Effector memory CD4-positive, alpha-beta T cell (primary cell): ENCODE measurements around the gene CCDC177.
A peak's percentile ranks its signal among the peaks of the same experiment; 100 is the strongest.

Experiments used
- DNase-seq, 3 donors: peaks; one replicate each; pipeline ENCODE4 v3.0.0-alpha.2; 2020
- H3K27ac ChIP-seq: 2 replicates; pipeline ENCODE4 v1.7.0; 2013; ENCODE audit warnings: mild to moderate bottlenecking, low read length, moderate library complexity; ENCODE audit not compliant: insufficient read depth, poor library complexity, severe bottlenecking
- H3K27me3 ChIP-seq: replicated peaks from 2 replicates; pipeline ENCODE4 v1.7.0; 2013; ENCODE audit warnings: mild to moderate bottlenecking, low read length; ENCODE audit not compliant: insufficient read depth, control insufficient read depth, poor library complexity, severe bottlenecking
- H3K36me3 ChIP-seq: 2 replicates; pipeline ENCODE4 v1.7.0; 2013; ENCODE audit warnings: mild to moderate bottlenecking, low read length, moderate library complexity; ENCODE audit not compliant: control insufficient read depth, insufficient read depth
- H3K4me1 ChIP-seq: 2 replicates; pipeline ENCODE4 v1.7.0; 2013; ENCODE audit warnings: low read length, mild to moderate bottlenecking; ENCODE audit not compliant: control insufficient read depth, insufficient read depth, poor library complexity, severe bottlenecking
- H3K4me3 ChIP-seq: 2 replicates; pipeline ENCODE4 v1.7.0; 2013; ENCODE audit warnings: low read length, low read depth, mild to moderate bottlenecking; ENCODE audit not compliant: insufficient read depth, poor library complexity, severe bottlenecking
- H3K9me3 ChIP-seq: 2 replicates; pipeline ENCODE4 v1.7.0; 2013; ENCODE audit warnings: mild to moderate bottlenecking, low read length, moderate library complexity; ENCODE audit not compliant: control insufficient read depth
- total RNA-seq, 3 donors: gene quantifications; one replicate each; lab custom pipeline; 2026; lab: John Stamatoyannopoulos, UW

CCDC177 gene
- 0 reads per million in 3 donors for total RNA-seq

GRCh38 chr14:69574263-69574953 is at the start of gene CCDC177:
Gene CCDC177, minus strand, starts transcription at chr14:69574871. Its CDS starts 1,249 bp downstream, at chr14:69573622.
- no peaks in the 10 kb centered on the region for H3K9me3 ChIP-seq
- peak; percentile 31 to 50 (median 34) for DNase-seq
- peak within 1 kb of the TSS; percentile 47 for H3K4me3 ChIP-seq
- no peaks in the 10 kb centered on the region for H3K36me3 ChIP-seq
- peaks cover 24% of the 10 kb centered on the region for H3K27me3 ChIP-seq
- no peak within 1 kb of the TSS for H3K27ac ChIP-seq
- H3K4me1 ChIP-seq, result peaks cover 25% of the 10 kb centered on the region

- Histone ChIP-seq H3K36me3 (no peaks in the 10 kb centered on the region), H3K9me3 (no peaks in the 10 kb centered on the region), H3K4me1 (peaks cover 65% of the 10 kb centered on the region), H3K27ac (no peak overlapping the region), H3K27me3 (no peaks in the 10 kb centered on the region), H3K4me3 (no peak overlapping the region)
- no peak for DNase-seq
Measured at GRCh38 chr14:69624136-69624535, 49.5 kb upstream of the CCDC177 start.

GRCh38 chr14:69620981-69621380 is 46.3 kb upstream of the CCDC177 start:
- H3K27me3 ChIP-seq, result no peaks in the 10 kb centered on the region
- H3K9me3 ChIP-seq, result no peaks in the 10 kb centered on the region
- H3K4me3 ChIP-seq, result no peak overlapping the region
- H3K4me1 ChIP-seq, result peaks cover 83% of the 10 kb centered on the region
- no peak for DNase-seq
- H3K27ac ChIP-seq, result peak overlapping the region; percentile 42
- H3K36me3 ChIP-seq, result no peaks in the 10 kb centered on the region

- no peaks in the 10 kb centered on the region for H3K9me3 ChIP-seq
- no peak overlapping the region for H3K4me3 ChIP-seq
- H3K27me3 ChIP-seq, result no peaks in the 10 kb centered on the region
- peak overlapping the region; percentile 42 for H3K27ac ChIP-seq
- H3K4me1 ChIP-seq, result peaks cover 79% of the 10 kb centered on the region
- H3K36me3 ChIP-seq, result no peaks in the 10 kb centered on the region
- DNase-seq, result no peak
Measured at GRCh38 chr14:69620211-69620611, 45.5 kb upstream of the CCDC177 start.

GRCh38 chr14:69619012-69619411 is 44.3 kb upstream of the CCDC177 start:
- H3K9me3 ChIP-seq, result no peaks in the 10 kb centered on the region
- H3K36me3 ChIP-seq, result no peaks in the 10 kb centered on the region
- H3K27me3 ChIP-seq, result no peaks in the 10 kb centered on the region
- peak overlapping the region; percentile 80 for H3K27ac ChIP-seq
- H3K4me1 ChIP-seq, result peaks cover 77% of the 10 kb centered on the region
- no peak for DNase-seq
- H3K4me3 ChIP-seq, result no peak overlapping the region

- Histone ChIP-seq H3K36me3 (no peaks in the 10 kb centered on the region), H3K4me3 (no peak overlapping the region), H3K4me1 (peaks cover 68% of the 10 kb centered on the region), H3K9me3 (no peaks in the 10 kb centered on the region), H3K27me3 (no peaks in the 10 kb centered on the region), H3K27ac (peak overlapping the region; percentile 80)
- no peak for DNase-seq
Measured at GRCh38 chr14:69617796-69618195, 43.1 kb upstream of the CCDC177 start.

GRCh38 chr14:69616408-69616773 is 41.7 kb upstream of the CCDC177 start:
- Histone ChIP-seq H3K36me3 (no peaks in the 10 kb centered on the region), H3K4me3 (peak overlapping the region; percentile 37), H3K9me3 (no peaks in the 10 kb centered on the region), H3K27me3 (no peaks in the 10 kb centered on the region), H3K4me1 (peaks cover 63% of the 10 kb centered on the region), H3K27ac (peak overlapping the region; percentile 80)
- DNase-seq, result no peak

GRCh38 chr14:69615496-69616407 is 41.1 kb upstream of the CCDC177 start:
- peak overlapping the region; percentile 37 for H3K4me3 ChIP-seq
- no peaks in the 10 kb centered on the region for H3K27me3 ChIP-seq
- H3K27ac ChIP-seq, result peak overlapping the region; percentile 80
- peak; percentile 13 to 24 (median 13) for DNase-seq
- H3K9me3 ChIP-seq, result no peaks in the 10 kb centered on the region
- H3K4me1 ChIP-seq, result peaks cover 60% of the 10 kb centered on the region
- no peaks in the 10 kb centered on the region for H3K36me3 ChIP-seq

GRCh38 chr14:69615121-69615495 is 40.4 kb upstream of the CCDC177 start:
- no peak for DNase-seq

GRCh38 chr14:69614592-69614991 is 39.9 kb upstream of the CCDC177 start:
- Histone ChIP-seq H3K4me1 (peaks cover 61% of the 10 kb centered on the region), H3K36me3 (no peaks in the 10 kb centered on the region), H3K27me3 (no peaks in the 10 kb centered on the region), H3K9me3 (no peaks in the 10 kb centered on the region), H3K4me3 (no peak overlapping the region), H3K27ac (peak overlapping the region; percentile 80)
- no peak for DNase-seq

More at GRCh38 chr14:69615121-69615495, 40.4 kb upstream of the CCDC177 start:
- no peaks in the 10 kb centered on the region for H3K27me3 ChIP-seq
- peak overlapping the region; percentile 80 for H3K27ac ChIP-seq
- H3K36me3 ChIP-seq, result no peaks in the 10 kb centered on the region
- peaks cover 61% of the 10 kb centered on the region for H3K4me1 ChIP-seq
- H3K9me3 ChIP-seq, result no peaks in the 10 kb centered on the region
- peak overlapping the region; percentile 37 for H3K4me3 ChIP-seq
